HEK293 (cell line): ENCODE results near the gene OR8B12.

Source experiments
- CTCF ChIA-PET: fragments of 350-600 bp; formaldehyde crosslinking; extraction: SDS; loops from one replicate; lab custom pipeline; 2021; ENCODE audit warnings: antibody characterized with exemption; lab: Yijun Ruan, JAX
- POLR2A ChIA-PET: fragments of 300-600 bp; formaldehyde crosslinking; extraction: SDS; loops from one replicate; lab custom pipeline; 2020; ENCODE audit warnings: antibody characterized with exemption, inconsistent platforms; lab: Yijun Ruan, JAX
- H3K27ac ChIP-seq: fragments of 200-500 bp; sonication (Bioruptor generic); 2 replicates; pipeline ENCODE4 v1.5.1; 2014; ENCODE audit warnings: low read depth, low read length, control low read depth, inconsistent platforms; ENCODE audit errors: extremely low read depth
- H3K36me3 ChIP-seq, 2 experiments: fragments of 200-500 bp in 1 of 2; sonication (Bioruptor generic) in 1 of 2; 1 replicate in 1 of 2; 2 replicates in 1 of 2; pipeline ENCODE4 v1.5.1; 2014 to 2017; ENCODE audit warnings: inconsistent platforms in 2 of 2, low read length in 2 of 2; ENCODE audit not compliant: control insufficient read depth in 2 of 2, insufficient read depth in 1 of 2
- H3K4me1 ChIP-seq: fragments of 200-500 bp; sonication (Bioruptor generic); 2 replicates; pipeline ENCODE4 v1.5.1; 2014; ENCODE audit warnings: mild to moderate bottlenecking, low read length, inconsistent platforms; ENCODE audit not compliant: control insufficient read depth, insufficient read depth
- H3K4me3 ChIP-seq: 2 replicates; pipeline ENCODE4 v1.5.1; 2011; ENCODE audit warnings: low read depth, mild to moderate bottlenecking, control low read depth, low read length, moderate library complexity
- H3K9me3 ChIP-seq: fragments of 200-500 bp; sonication (Bioruptor generic); 2 replicates; pipeline ENCODE4 v1.5.1; 2014; ENCODE audit warnings: low read depth, low read length, inconsistent platforms; ENCODE audit not compliant: control insufficient read depth, insufficient read depth
- EGR2 ChIP-seq: fragments of 450-650 bp; formaldehyde crosslinking; IDR thresholded peaks from 2 replicates; pipeline ENCODE4 v1.5.1; 2016; ENCODE audit warnings: low read depth, missing biosample characterization, missing genetic modification characterization
- GLI4 ChIP-seq: fragments of 450-650 bp; formaldehyde crosslinking; IDR thresholded peaks from 2 replicates; pipeline ENCODE4 v1.5.1; 2016; ENCODE audit warnings: missing biosample characterization, missing genetic modification characterization
- KLF7 ChIP-seq: fragments of 450-650 bp; formaldehyde crosslinking; IDR thresholded peaks from 2 replicates; pipeline ENCODE4 v1.5.1; 2016; ENCODE audit warnings: missing biosample characterization, missing genetic modification characterization, borderline replicate concordance
- MZF1 ChIP-seq: fragments of 450-650 bp; formaldehyde crosslinking; IDR thresholded peaks from 2 replicates; pipeline ENCODE4 v1.5.1; 2017; ENCODE audit warnings: missing biosample characterization, missing genetic modification characterization, borderline replicate concordance
- OSR2 ChIP-seq: fragments of 450-650 bp; formaldehyde crosslinking; IDR thresholded peaks from 2 replicates; pipeline ENCODE4 v1.5.1; 2016; ENCODE audit warnings: missing biosample characterization, missing genetic modification characterization
- OVOL3 ChIP-seq: fragments of 450-650 bp; formaldehyde crosslinking; IDR thresholded peaks from 2 replicates; pipeline ENCODE4 v1.5.1; 2016; ENCODE audit warnings: missing biosample characterization, missing genetic modification characterization
- SETDB1 ChIP-seq: IDR thresholded peaks from one replicate; pipeline ENCODE4 v1.6.1; 2017; ENCODE audit warnings: mild to moderate bottlenecking, low read length, moderate library complexity, mixed read lengths; ENCODE audit not compliant: insufficient read length
- ZFHX2 ChIP-seq: fragments of 450-650 bp; formaldehyde crosslinking; conservative IDR thresholded peaks from 2 replicates; pipeline ENCODE4 v1.5.1; 2016; ENCODE audit warnings: missing biosample characterization, missing genetic modification characterization
- ZNF112 ChIP-seq: fragments of 450-650 bp; formaldehyde crosslinking; IDR thresholded peaks from 2 replicates; pipeline ENCODE4 v1.5.0; 2017; ENCODE audit warnings: missing biosample characterization, missing genetic modification characterization
- ZNF16 ChIP-seq: fragments of 450-650 bp; formaldehyde crosslinking; IDR thresholded peaks from 2 replicates; pipeline ENCODE4 v1.5.1; 2016; ENCODE audit warnings: low read depth, missing biosample characterization, missing genetic modification characterization
- ZNF223 ChIP-seq: fragments of 450-650 bp; formaldehyde crosslinking; IDR thresholded peaks from 2 replicates; pipeline ENCODE4 v1.5.1; 2016; ENCODE audit warnings: missing biosample characterization, missing genetic modification characterization
- ZNF341 ChIP-seq: fragments of 450-650 bp; formaldehyde crosslinking; IDR thresholded peaks from 2 replicates; pipeline ENCODE4; 2016; ENCODE audit warnings: low read depth, missing biosample characterization, missing genetic modification characterization
- ZNF350 ChIP-seq: fragments of 450-650 bp; formaldehyde crosslinking; IDR thresholded peaks from 2 replicates; pipeline ENCODE4 v1.5.0; 2017; ENCODE audit warnings: missing biosample characterization, mild to moderate bottlenecking, missing genetic modification characterization
- ZNF521 ChIP-seq: fragments of 450-650 bp; formaldehyde crosslinking; IDR thresholded peaks from 2 replicates; pipeline ENCODE4 v1.5.1; 2017; ENCODE audit warnings: missing biosample characterization, mild to moderate bottlenecking, missing genetic modification characterization
- ZNF529 ChIP-seq: fragments of 450-650 bp; formaldehyde crosslinking; IDR thresholded peaks from 2 replicates; pipeline ENCODE4 v1.5.1; 2017; ENCODE audit warnings: missing genetic modification characterization, missing biosample characterization; ENCODE audit not compliant: insufficient replicate concordance
- ZNF530 ChIP-seq: fragments of 450-650 bp; formaldehyde crosslinking; IDR thresholded peaks from 2 replicates; pipeline ENCODE4 v1.5.1; 2016; ENCODE audit warnings: low read depth, missing biosample characterization, missing genetic modification characterization
- ZNF555 ChIP-seq: fragments of 450-650 bp; formaldehyde crosslinking; conservative IDR thresholded peaks from 2 replicates; pipeline ENCODE4 v1.5.1; 2017; ENCODE audit warnings: missing biosample characterization, mild to moderate bottlenecking, missing genetic modification characterization, inconsistent platforms
- ZNF658 ChIP-seq: fragments of 450-650 bp; formaldehyde crosslinking; IDR thresholded peaks from 2 replicates; pipeline ENCODE4; 2016; ENCODE audit warnings: missing biosample characterization, missing genetic modification characterization
- ZNF677 ChIP-seq: fragments of 450-650 bp; IDR thresholded peaks from 2 replicates; pipeline ENCODE4 v1.5.0; 2018; ENCODE audit warnings: missing biosample characterization, mild to moderate bottlenecking, missing genetic modification characterization, moderate library complexity
- ZNF76 ChIP-seq: fragments of 450-650 bp; formaldehyde crosslinking; IDR thresholded peaks from 2 replicates; pipeline ENCODE4; 2016; ENCODE audit warnings: low read depth, missing biosample characterization, missing genetic modification characterization, borderline replicate concordance
- ZSCAN16 ChIP-seq: fragments of 450-650 bp; formaldehyde crosslinking; IDR thresholded peaks from 2 replicates; pipeline ENCODE4 v1.5.1; 2016; ENCODE audit warnings: missing biosample characterization, missing genetic modification characterization
- TF ChIP-seq, protein P1 (sequence below): fragments of 450-650 bp; formaldehyde crosslinking; IDR thresholded peaks from 2 replicates; pipeline ENCODE4 v1.5.1; 2016; ENCODE audit warnings: missing biosample characterization, missing genetic modification characterization, low read depth
- TF ChIP-seq, protein P2 (sequence below): fragments of 450-650 bp; formaldehyde crosslinking; IDR thresholded peaks from 2 replicates; pipeline ENCODE4 v1.5.1; 2016; ENCODE audit warnings: missing biosample characterization, missing genetic modification characterization

OR8B12 gene

DNA sequence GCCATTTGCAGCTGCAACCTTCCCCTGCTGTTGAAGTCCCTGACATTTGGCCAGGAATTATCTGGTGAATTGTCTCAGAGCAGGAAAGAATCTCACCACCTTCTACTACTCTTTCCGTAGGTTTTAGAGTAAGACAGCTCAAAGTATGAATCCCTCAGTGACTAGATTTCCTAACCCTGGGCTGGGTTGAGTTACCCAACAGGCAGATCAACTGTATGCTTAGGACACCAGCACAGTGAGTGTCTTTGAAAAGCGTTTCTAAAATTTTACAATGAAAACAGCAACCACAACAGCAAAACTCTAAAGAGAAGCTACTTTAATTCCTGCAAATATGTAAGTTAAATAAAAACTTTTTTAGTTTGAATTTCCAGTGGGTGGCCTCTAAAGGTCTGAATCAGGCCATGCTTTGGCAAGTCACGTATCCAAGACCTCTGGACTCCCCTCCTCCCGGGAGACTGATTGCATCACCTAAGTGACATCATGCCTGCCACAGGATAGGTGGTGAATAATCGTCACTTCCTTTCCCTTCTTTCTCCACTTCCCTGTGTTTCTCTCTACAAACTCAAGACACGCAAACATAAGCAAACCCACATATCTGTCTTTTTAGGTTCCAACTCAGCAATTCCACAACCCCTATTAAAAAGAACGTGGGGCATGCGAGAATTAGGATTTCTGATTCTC is 7.8 kb downstream of the OR8B12 start (continued):
- no peak for TF ChIP-seq ZNF350 (tag by site-specific recombination)
- TF ChIP-seq, protein P1, sequence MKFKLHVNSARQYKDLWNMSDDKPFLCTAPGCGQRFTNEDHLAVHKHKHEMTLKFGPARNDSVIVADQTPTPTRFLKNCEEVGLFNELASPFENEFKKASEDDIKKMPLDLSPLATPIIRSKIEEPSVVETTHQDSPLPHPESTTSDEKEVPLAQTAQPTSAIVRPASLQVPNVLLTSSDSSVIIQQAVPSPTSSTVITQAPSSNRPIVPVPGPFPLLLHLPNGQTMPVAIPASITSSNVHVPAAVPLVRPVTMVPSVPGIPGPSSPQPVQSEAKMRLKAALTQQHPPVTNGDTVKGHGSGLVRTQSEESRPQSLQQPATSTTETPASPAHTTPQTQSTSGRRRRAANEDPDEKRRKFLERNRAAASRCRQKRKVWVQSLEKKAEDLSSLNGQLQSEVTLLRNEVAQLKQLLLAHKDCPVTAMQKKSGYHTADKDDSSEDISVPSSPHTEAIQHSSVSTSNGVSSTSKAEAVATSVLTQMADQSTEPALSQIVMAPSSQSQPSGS (tag by site-specific recombination) = no peak
- TF ChIP-seq ZNF341 (tag by site-specific recombination) = no peak
- no peak for TF ChIP-seq OSR2 (tag by site-specific recombination)

DNA sequence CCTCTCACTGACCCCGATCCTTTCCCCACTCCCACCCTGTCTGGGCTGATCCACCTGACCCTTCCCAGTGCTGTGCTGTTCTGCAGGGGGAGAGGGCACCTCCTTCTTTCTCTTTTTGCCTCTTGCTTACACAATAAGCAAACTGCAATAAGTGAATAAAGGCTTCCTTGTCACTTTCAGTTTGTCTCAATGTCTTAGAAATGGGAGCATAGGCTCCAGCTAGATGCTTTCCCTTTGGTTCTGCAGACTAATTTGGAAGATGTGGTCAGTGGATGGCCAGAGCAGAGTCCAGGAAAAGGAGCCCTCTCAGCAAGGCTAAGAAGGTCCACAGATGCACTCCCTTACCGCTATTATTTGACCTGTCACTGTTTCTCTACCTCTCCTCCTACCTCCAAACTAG is 9.4 kb downstream of the OR8B12 start:
- Histone ChIP-seq H3K9me3 (no peaks in the 10 kb centered on the region), H3K36me3 (no peaks in the 10 kb centered on the region), H3K27ac (no peak overlapping the region), H3K4me1 (no peaks in the 10 kb centered on the region), H3K4me3 (no peak overlapping the region)
- no peak for TF ChIP-seq ZFHX2
- no peak for TF ChIP-seq OVOL3 (tag by site-specific recombination)
- TF ChIP-seq ZNF521 (tag by site-specific recombination) = no peak
- TF ChIP-seq ZNF677 (tag by site-specific recombination) = no peak
- no peak for TF ChIP-seq ZNF529 (tag by site-specific recombination)
- TF ChIP-seq ZNF16 (tag by site-specific recombination) = no peak
- no peak for TF ChIP-seq ZNF112 (tag by site-specific recombination)
- no peak for TF ChIP-seq ZNF530
- TF ChIP-seq ZNF658 = no peak
- no peak for TF ChIP-seq GLI4 (tag by site-specific recombination)
- TF ChIP-seq MZF1 (tag by site-specific recombination) = no peak
- no peak for TF ChIP-seq KLF7 (tag by site-specific recombination)
- no peak for TF ChIP-seq ZNF555
- TF ChIP-seq, protein P2, sequence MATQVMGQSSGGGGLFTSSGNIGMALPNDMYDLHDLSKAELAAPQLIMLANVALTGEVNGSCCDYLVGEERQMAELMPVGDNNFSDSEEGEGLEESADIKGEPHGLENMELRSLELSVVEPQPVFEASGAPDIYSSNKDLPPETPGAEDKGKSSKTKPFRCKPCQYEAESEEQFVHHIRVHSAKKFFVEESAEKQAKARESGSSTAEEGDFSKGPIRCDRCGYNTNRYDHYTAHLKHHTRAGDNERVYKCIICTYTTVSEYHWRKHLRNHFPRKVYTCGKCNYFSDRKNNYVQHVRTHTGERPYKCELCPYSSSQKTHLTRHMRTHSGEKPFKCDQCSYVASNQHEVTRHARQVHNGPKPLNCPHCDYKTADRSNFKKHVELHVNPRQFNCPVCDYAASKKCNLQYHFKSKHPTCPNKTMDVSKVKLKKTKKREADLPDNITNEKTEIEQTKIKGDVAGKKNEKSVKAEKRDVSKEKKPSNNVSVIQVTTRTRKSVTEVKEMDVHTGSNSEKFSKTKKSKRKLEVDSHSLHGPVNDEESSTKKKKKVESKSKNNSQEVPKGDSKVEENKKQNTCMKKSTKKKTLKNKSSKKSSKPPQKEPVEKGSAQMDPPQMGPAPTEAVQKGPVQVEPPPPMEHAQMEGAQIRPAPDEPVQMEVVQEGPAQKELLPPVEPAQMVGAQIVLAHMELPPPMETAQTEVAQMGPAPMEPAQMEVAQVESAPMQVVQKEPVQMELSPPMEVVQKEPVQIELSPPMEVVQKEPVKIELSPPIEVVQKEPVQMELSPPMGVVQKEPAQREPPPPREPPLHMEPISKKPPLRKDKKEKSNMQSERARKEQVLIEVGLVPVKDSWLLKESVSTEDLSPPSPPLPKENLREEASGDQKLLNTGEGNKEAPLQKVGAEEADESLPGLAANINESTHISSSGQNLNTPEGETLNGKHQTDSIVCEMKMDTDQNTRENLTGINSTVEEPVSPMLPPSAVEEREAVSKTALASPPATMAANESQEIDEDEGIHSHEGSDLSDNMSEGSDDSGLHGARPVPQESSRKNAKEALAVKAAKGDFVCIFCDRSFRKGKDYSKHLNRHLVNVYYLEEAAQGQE = no peak
- no peak for TF ChIP-seq ZNF223 (tag by site-specific recombination)
- TF ChIP-seq EGR2 = no peak
- no peak for TF ChIP-seq ZNF76
- no peak for TF ChIP-seq ZSCAN16 (tag by site-specific recombination)
- TF ChIP-seq SETDB1 = no peak
- POLR2A ChIA-PET = no interaction called here
- CTCF ChIA-PET = no interaction called here
